ENCODE results near the gene FCER1A. TPM values are rescaled to one million over a fixed set of nuclear protein-coding genes. Genes with fewer than 3 reads are reported as not detected.

Gene FCER1A
- total and polyA plus RNA-seq, 9 of the 15 experiments (the other 6 are each of a cell fraction or from before 2014, with no cell fraction given): 0.04 TPM; not detected in 8

GRCh38 chr1:159315381-159315780, 13.2 kb downstream of the FCER1A start:
- no peak for DNase-seq (ENCODE audit: extremely low read depth in 1 of 4, low spot score in 3 of 4)
- no peaks in the 10 kb centered on the region for H3K9me1 ChIP-seq (ENCODE audit: control insufficient read depth, insufficient read depth, low read length)
- H3K9ac ChIP-seq (ENCODE audit: insufficient read depth in 1 of 2, low read depth in 2 of 2, low read length in 2 of 2): no peak overlapping the region
- H3K27me3 ChIP-seq (ENCODE audit: control insufficient read depth in 2 of 2, insufficient read depth in 2 of 2, low read length in 2 of 2): no peaks in the 10 kb centered on the region
- H3K4me2 ChIP-seq (ENCODE audit: insufficient read depth, low read length): no peak overlapping the region
- no peak overlapping the region for H3K27ac ChIP-seq (ENCODE audit: extremely low read depth, low read depth, low read length)
- CTCF ChIA-PET (ENCODE audit: low intra/inter-chr PET ratio): no interaction called here
- H3K36me3 ChIP-seq (ENCODE audit: control insufficient read depth, insufficient read depth, low read length): no peaks in the 10 kb centered on the region
- TF ChIP-seq SAP30 (IDR thresholded peaks at IDR 0.05; ENCODE audit: borderline replicate concordance, insufficient read depth, low read depth, low read length, poor library complexity, severe bottlenecking) (no peak), PBX2 (CRISPR knock-in tag; IDR thresholded peaks at IDR 0.05; ENCODE audit: low read depth) (no peak), PBX2 (tag; conservative IDR thresholded peaks at IDR 0.05; ENCODE audit: low read depth) (no peak), ETV1 (tag; conservative IDR thresholded peaks at IDR 0.05; ENCODE audit: low read depth) (no peak)
- no peaks in the 10 kb centered on the region for H3K4me1 ChIP-seq (replicated peaks in 1 of 2; ENCODE audit: control insufficient read depth in 2 of 2, insufficient read depth in 2 of 2, low read length in 2 of 2)
- no peaks in the 10 kb centered on the region; the same call in 1 of the 2 replicates for H3K9me3 ChIP-seq (replicated peaks; ENCODE audit: control insufficient read depth, insufficient read depth, low read depth, low read length)
- intact Hi-C loops (cut with micrococcal nuclease): no loop called here
- in situ Hi-C loops (cut with MboI): no loop called here
- no peaks in the 10 kb centered on the region for H3K79me2 ChIP-seq (ENCODE audit: control insufficient read depth, insufficient read depth, low read length)
- ATAC-seq: no peak
- no peaks in the 10 kb centered on the region for H4K20me1 ChIP-seq (replicated peaks; ENCODE audit: control insufficient read depth, insufficient read depth, low read length)
- POLR2A ChIA-PET: no interaction called here
- no peak overlapping the region for H3K4me3 ChIP-seq
- no peak for FAIRE-seq
- H2AFZ ChIP-seq (ENCODE audit: low read depth, low read length): no peak overlapping the region
- no TSS peak for BruUV-seq (replicated peaks)
